Breast epithelium (tissue), 4 donors: ENCODE data around the gene TNS2. TPM values are rescaled to one million over a fixed set of nuclear protein-coding genes. Genes with fewer than 3 reads are reported as not detected.

ENCODE experiments used
- DNase-seq, 2 donors: peaks; one replicate each; pipeline ENCODE4 v3.0.0-alpha.2; 2019; ENCODE audit warnings: low spot score in 2 of 2
- H3K27ac ChIP-seq, 2 donors: fragments of 200-600 bp; sonication (generic) in 1 of 2; one replicate each; pipeline ENCODE4 v1.5.1; 2016 to 2019; ENCODE audit warnings: mild to moderate bottlenecking in 1 of 2
- H3K27me3 ChIP-seq, 2 donors: fragments of 200-600 bp; sonication (generic) in 1 of 2; one replicate each; pipeline versions ENCODE4 v1.5.1 to v1.6.0; 2017 to 2019; ENCODE audit warnings: control low read depth in 1 of 2, mild to moderate bottlenecking in 1 of 2
- H3K36me3 ChIP-seq: fragments of 200-600 bp; one replicate; pipeline ENCODE4 v1.5.1; 2019
- H3K4me1 ChIP-seq, 2 donors: fragments of 200-600 bp; sonication (generic); one replicate each; pipeline ENCODE4 v1.5.1; 2016 to 2019; ENCODE audit warnings: control low read depth in 1 of 2
- H3K4me3 ChIP-seq, 3 donors: fragments of 200-600 bp; sonication (generic); 1 replicate in 2 of 3; 2 replicates in 1 of 3; pipeline ENCODE4 v1.5.1; 2016 to 2019; ENCODE audit warnings: mild to moderate bottlenecking in 3 of 3, moderate library complexity in 2 of 3
- H3K9me3 ChIP-seq, 2 donors: fragments of 200-600 bp; sonication (generic) in 1 of 2; one replicate each; pipeline ENCODE4 v1.5.1; 2016 to 2019; ENCODE audit warnings: control low read depth in 1 of 2
- POLR2A ChIP-seq: fragments of 450-650 bp; IDR thresholded peaks from one replicate; pipeline ENCODE4 v1.6.1; 2016; ENCODE audit warnings: antibody characterized with exemption, mild to moderate bottlenecking, moderate library complexity
- POLR2AphosphoS5 ChIP-seq, 3 donors: sonication (generic); formaldehyde crosslinking; IDR thresholded peaks; one replicate each; pipeline ENCODE4 v1.6.1; 2017; ENCODE audit warnings: antibody characterized with exemption in 3 of 3
- intact Hi-C: fragments of 100-400 bp; cut with DNase I; formaldehyde crosslinking; loops from one replicate; pipeline ENCODE4 v1.15.1; 2023; ENCODE audit warnings: low total_unique reads
- total RNA-seq, 3 donors: library from RNA; depleted of rRNA; stranded (reverse); fragments of >200 nt; gene quantifications; one replicate each; pipeline ENCODE4 v1.1.0, GENCODE V29; 2016
- TF ChIP-seq, protein P1 (sequence below), 3 donors: fragments of 450-650 bp; IDR thresholded peaks; one replicate each; pipeline ENCODE4 v1.5.1; 2016 to 2017; ENCODE audit warnings: antibody characterized with exemption in 3 of 3, mild to moderate bottlenecking in 3 of 3, moderate library complexity in 3 of 3

The TNS2 gene
- total RNA-seq, 3 donors from 2014 or later = 65.4 to 228 (median 156) TPM

- intact Hi-C loops = no loop called here
- Histone ChIP-seq H3K27ac (peak overlapping the region; percentile 67 to 87), H3K4me3 (no peak overlapping the region), H3K36me3 (no peaks in the 10 kb centered on the region), H3K4me1 (peaks cover 1 to 3% of the 10 kb centered on the region in 2 donors), H3K27me3 (no peaks in the 10 kb centered on the region), H3K9me3 (no peaks in the 10 kb centered on the region)
- no peak for TF ChIP-seq POLR2A
- peak in 1 of 3 donors; percentile 16 for TF ChIP-seq POLR2AphosphoS5 (IDR thresholded peaks at IDR 0.05)
- DNase-seq = no peak
These were observed 20.0 kb downstream of the TNS2 start for GRCh38 chr12:53069621-53070410.

DNA sequence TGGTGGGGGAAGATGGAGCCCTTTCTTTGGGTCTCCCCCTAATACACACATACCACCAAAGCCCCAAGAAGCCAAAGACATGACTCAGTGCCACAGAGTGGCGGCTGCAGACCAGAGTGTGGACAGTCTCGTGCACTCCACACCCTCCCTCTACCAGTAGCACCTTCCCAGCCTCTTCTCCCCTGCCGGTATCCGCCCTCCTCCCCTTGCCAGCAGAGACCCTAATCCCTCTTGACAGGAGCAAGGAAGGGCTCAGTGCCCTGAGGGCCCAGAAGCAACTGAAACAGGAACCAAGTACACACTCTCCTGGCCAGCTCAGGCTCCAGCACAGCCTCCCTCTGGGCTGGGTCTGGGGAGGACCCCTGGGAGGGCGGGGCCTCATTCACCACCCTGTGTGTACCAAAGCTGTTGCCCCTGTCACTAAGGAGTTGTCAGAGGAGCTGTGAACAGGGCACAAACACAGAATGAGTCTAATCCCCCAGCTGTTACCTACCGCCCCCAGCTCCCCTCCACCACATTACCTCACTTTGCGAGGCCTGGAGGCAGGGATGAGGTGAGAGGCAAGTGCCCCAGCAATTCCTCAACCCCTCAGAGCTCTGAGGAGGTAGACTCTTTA is 21.1 kb downstream of the TNS2 start:
- no peaks in the 10 kb centered on the region for H3K9me3 ChIP-seq
- intact Hi-C loops = no loop called here

DNA sequence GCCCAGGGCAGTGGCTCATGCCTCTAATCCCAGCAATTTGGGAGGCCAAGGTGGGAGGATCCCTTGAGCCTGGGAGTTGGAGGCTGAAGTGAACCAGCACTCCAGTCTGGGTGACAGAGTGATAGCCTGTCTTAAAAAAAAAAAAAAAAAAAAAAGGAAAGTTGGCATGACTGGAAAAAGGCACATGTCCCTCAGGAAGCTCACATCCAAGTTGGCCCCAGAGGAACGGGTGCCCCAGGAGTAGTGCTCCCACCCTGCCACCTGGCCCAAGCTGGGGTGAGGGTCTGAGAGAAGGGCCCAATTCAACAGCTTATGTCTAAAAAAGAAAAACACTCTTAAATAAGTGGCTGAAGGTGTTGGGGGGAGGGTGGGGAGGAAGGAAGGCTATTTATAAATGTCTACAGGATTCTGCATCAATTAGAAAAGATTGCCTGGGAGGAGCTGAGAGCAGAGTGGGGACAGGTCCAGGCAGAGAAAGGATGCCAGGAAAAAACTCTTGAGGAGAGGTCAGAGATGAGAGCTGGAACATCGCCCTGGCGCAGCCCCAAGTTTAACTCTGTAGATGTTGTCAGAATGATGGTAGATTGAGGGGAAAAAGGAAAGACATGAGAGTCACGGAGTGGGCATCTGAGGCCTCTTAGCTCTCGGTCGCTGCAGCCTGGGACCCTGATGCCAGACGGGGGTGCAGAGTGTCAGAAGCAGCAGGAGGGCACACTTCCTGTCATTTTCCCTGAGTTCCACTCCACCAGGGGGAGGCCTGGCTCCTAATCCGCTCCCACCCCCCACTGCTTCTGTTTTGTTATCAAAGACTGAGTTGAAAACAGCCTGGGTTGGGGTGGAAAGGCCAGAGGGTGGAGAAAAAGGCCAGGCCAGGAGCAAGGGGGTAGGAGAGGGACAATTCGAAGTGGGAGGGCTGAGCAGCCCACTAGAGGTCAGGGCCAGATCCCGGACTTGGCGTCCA is 22.0 kb downstream of the TNS2 start:
- Histone ChIP-seq H3K27ac (peak overlapping the region; percentile 67 to 87), H3K4me1 (peaks cover 0 to 3% of the 10 kb centered on the region in 2 donors), H3K9me3 (no peaks in the 10 kb centered on the region), H3K4me3 (peak overlapping the region in 1 of 3 donors; percentile 17), H3K36me3 (no peaks in the 10 kb centered on the region), H3K27me3 (no peaks in the 10 kb centered on the region)
- TF ChIP-seq, protein P1, sequence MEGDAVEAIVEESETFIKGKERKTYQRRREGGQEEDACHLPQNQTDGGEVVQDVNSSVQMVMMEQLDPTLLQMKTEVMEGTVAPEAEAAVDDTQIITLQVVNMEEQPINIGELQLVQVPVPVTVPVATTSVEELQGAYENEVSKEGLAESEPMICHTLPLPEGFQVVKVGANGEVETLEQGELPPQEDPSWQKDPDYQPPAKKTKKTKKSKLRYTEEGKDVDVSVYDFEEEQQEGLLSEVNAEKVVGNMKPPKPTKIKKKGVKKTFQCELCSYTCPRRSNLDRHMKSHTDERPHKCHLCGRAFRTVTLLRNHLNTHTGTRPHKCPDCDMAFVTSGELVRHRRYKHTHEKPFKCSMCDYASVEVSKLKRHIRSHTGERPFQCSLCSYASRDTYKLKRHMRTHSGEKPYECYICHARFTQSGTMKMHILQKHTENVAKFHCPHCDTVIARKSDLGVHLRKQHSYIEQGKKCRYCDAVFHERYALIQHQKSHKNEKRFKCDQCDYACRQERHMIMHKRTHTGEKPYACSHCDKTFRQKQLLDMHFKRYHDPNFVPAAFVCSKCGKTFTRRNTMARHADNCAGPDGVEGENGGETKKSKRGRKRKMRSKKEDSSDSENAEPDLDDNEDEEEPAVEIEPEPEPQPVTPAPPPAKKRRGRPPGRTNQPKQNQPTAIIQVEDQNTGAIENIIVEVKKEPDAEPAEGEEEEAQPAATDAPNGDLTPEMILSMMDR (IDR thresholded peaks at IDR 0.05) = no peak
- peak in 2 of 3 donors; percentile 8 to 20 for TF ChIP-seq POLR2AphosphoS5 (IDR thresholded peaks at IDR 0.05)
- TF ChIP-seq POLR2A = no peak
- intact Hi-C loops = no loop called here
- DNase-seq = peak in 1 of 2 donors; percentile 75

More for the DNA sequence above, 21.1 kb downstream of the TNS2 start:
- no peak for DNase-seq
- Histone ChIP-seq H3K36me3 (no peaks in the 10 kb centered on the region), H3K27me3 (no peaks in the 10 kb centered on the region), H3K27ac (peak overlapping the region; percentile 67 to 87), H3K4me3 (no peak overlapping the region), H3K4me1 (peaks cover 0 to 3% of the 10 kb centered on the region in 2 donors)
- TF ChIP-seq POLR2A (no peak), POLR2AphosphoS5 (IDR thresholded peaks at IDR 0.05) (no peak)
- TF ChIP-seq, protein P1 (IDR thresholded peaks at IDR 0.05) = no peak

DNA sequence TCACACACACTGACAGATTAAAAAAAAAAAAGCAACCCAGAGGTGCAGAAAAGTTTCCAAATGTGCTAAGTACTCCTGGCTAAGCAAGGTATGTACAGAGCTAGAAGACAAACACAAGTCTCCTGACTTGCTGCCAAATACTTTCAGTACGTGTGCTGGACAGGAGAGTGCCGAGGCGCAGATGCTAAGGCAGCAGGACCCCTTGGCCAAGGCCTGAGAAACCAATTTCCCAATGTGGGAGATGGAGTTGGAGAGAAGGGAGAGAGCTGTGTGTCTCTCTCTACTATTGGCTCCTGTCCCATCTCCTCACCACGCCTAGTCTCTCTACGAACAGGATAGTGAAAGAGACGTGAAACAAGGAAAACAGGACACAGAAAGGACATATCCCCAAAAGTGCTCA is 24.0 kb downstream of the TNS2 start:
- intact Hi-C loops = no loop called here
- Histone ChIP-seq H3K27me3 (no peaks in the 10 kb centered on the region), H3K27ac (peak overlapping the region; percentile 54 to 73), H3K36me3 (no peaks in the 10 kb centered on the region), H3K4me3 (peak overlapping the region in 1 of 3 donors; percentile 7), H3K9me3 (no peaks in the 10 kb centered on the region), H3K4me1 (peaks cover 3 to 7% of the 10 kb centered on the region in 2 donors)
- DNase-seq = no peak
- TF ChIP-seq POLR2AphosphoS5 (IDR thresholded peaks at IDR 0.05) (peak in 1 of 3 donors; percentile 42), POLR2A (no peak)

GRCh38 chr12:53074283-53074998 is 24.6 kb downstream of the TNS2 start:
- H3K9me3 ChIP-seq = no peaks in the 10 kb centered on the region
- peaks cover 0 to 7% of the 10 kb centered on the region in 2 donors for H3K4me1 ChIP-seq
- H3K36me3 ChIP-seq = no peaks in the 10 kb centered on the region
- H3K27me3 ChIP-seq = no peaks in the 10 kb centered on the region
- intact Hi-C loops = no loop called here
- TF ChIP-seq, protein P1 (IDR thresholded peaks at IDR 0.05) = no peak
- TF ChIP-seq POLR2AphosphoS5 (IDR thresholded peaks at IDR 0.05) = no peak
- TF ChIP-seq POLR2A = no peak
- H3K27ac ChIP-seq = peak overlapping the region; percentile 54 to 73
- peak overlapping the region in 1 of 3 donors; percentile 7 for H3K4me3 ChIP-seq
- no peak for DNase-seq
